Omental fat pad (tissue), 4 donors: Measurements from ENCODE around the gene VGF. TPM values are rescaled to one million over a fixed set of nuclear protein-coding genes. Genes with fewer than 3 reads are reported as not detected.

Source experiments
- ATAC-seq: fragments of 150-250 bp; one replicate; pipeline ENCODE4 v1.9.1; 2016; ENCODE audit warnings: mild to moderate bottlenecking, moderate library complexity; ENCODE audit not compliant: low FRiP score
- DNase-seq: peaks from one replicate; pipeline ENCODE4 v3.0.0-alpha.2; 2019; ENCODE audit warnings: low spot score
- CTCF ChIP-seq, 3 donors: fragments of 450-650 bp; IDR thresholded peaks; one replicate each; pipeline ENCODE4 v1.5.1; 2016 to 2017; ENCODE audit warnings: antibody characterized with exemption in 3 of 3, mild to moderate bottlenecking in 3 of 3, moderate library complexity in 2 of 3
- total RNA-seq, 4 donors: library from RNA; depleted of rRNA; stranded (reverse); fragments of >200 nt; gene quantifications; one replicate each; pipeline ENCODE4 v1.1.0, GENCODE V29; 2016

VGF gene
- total RNA-seq: under 1 TPM in 1 of 4 donors, not detected in 3; 0.60 TPM

GRCh38 chr7:101165075-101165957, at the start of gene VGF:
VGF (minus strand) TSS chr7:101165569; CDS start chr7:101164843, 726 bp downstream.
- DNase-seq (peak; percentile 90), ATAC-seq (peak; percentile 66)
- TF ChIP-seq CTCF (IDR thresholded peaks at IDR 0.05): no peak

GRCh38 chr7:101212014-101212413, 46.6 kb upstream of the VGF start:
- TF ChIP-seq CTCF (IDR thresholded peaks at IDR 0.05): no peak
- DNase-seq: no peak

GRCh38 chr7:101211501-101211900, 46.1 kb upstream of the VGF start:
- ATAC-seq (no peak), DNase-seq (no peak)
- TF ChIP-seq CTCF (IDR thresholded peaks at IDR 0.05): no peak

More at GRCh38 chr7:101212014-101212413, 46.6 kb upstream of the VGF start:
- no peak for ATAC-seq

GRCh38 chr7:101210143-101210542, 44.8 kb upstream of the VGF start:
- DNase-seq (no peak), ATAC-seq (no peak)
- TF ChIP-seq CTCF (IDR thresholded peaks at IDR 0.05): no peak

GRCh38 chr7:101208794-101209193, 43.4 kb upstream of the VGF start:
- ATAC-seq (no peak), DNase-seq (no peak)
- TF ChIP-seq CTCF (IDR thresholded peaks at IDR 0.05): no peak

GRCh38 chr7:101207459-101207858, 42.1 kb upstream of the VGF start:
- ATAC-seq: no peak
- TF ChIP-seq CTCF (IDR thresholded peaks at IDR 0.05): no peak
- DNase-seq: no peak

- DNase-seq (no peak), ATAC-seq (no peak)
- no peak for TF ChIP-seq CTCF (IDR thresholded peaks at IDR 0.05)
Measured at GRCh38 chr7:101206665-101207042, 41.3 kb upstream of the VGF start.
